Right lobe of liver (tissue), 4 donors: ENCODE data around the gene NHLRC4.
A peak's percentile ranks its signal among the peaks of the same experiment; 100 is the strongest.

Experiments
- CTCF ChIP-seq, 4 donors: fragments of 200-600 bp in 3 of 4; fragments of 450-650 bp in 1 of 4; IDR thresholded peaks; one replicate each; pipeline versions ENCODE4 v1.5.1 to v1.8.0; 2016 to 2022; ENCODE audit warnings: antibody characterized with exemption in 4 of 4, mild to moderate bottlenecking in 2 of 4
- POLR2A ChIP-seq: fragments of 450-650 bp; IDR thresholded peaks from one replicate; pipeline ENCODE4 v1.6.1; 2017; ENCODE audit warnings: antibody characterized with exemption, mild to moderate bottlenecking
- donor health status: DM: no; HTN: no; CAD: no.
- donor health status: DM: no; HTN: no; CAD: no.
- donor health status: DM: no; HTN: yes; CAD: no.

GRCh38 chr16:592518-593306, 25.9 kb downstream of the NHLRC4 start:
- TF ChIP-seq POLR2A (peak; percentile 26), CTCF (IDR thresholded peaks at IDR 0.05) (peak in 3 of 4 donors; percentile 19 to 26 (median 23))
